ENCODE data around the gene ACTR8. TPM values are rescaled to one million over a fixed set of nuclear protein-coding genes. Genes with fewer than 3 reads are reported as not detected.

ACTR8 gene
- total and polyA plus RNA-seq, 2 of the 13 experiments (the other 11 are each of a cell fraction or from before 2014, with no cell fraction given): 15.5 to 29.0 TPM

- no peak for TF ChIP-seq ZBTB40 (IDR thresholded peaks at IDR 0.05)
- TF ChIP-seq ZBTB40 (CRISPR knock-in tag; IDR thresholded peaks at IDR 0.05): no peak
- no peak for TF ChIP-seq ZIK1 (CRISPR knock-in tag; IDR thresholded peaks at IDR 0.05; ENCODE audit: borderline replicate concordance, low read depth)
- TF ChIP-seq SAP130 (CRISPR knock-in tag; IDR thresholded peaks at IDR 0.05; ENCODE audit: low read depth): no peak
- no peak for TF ChIP-seq IKZF4 (CRISPR knock-in tag; IDR thresholded peaks at IDR 0.05; ENCODE audit: borderline replicate concordance, low read depth, not compliant biosample characterization)
- no peak for TF ChIP-seq ZSCAN9 (CRISPR knock-in tag; IDR thresholded peaks at IDR 0.05; ENCODE audit: borderline replicate concordance)
- TF ChIP-seq JUND (CRISPR knock-in tag; IDR thresholded peaks at IDR 0.05): no peak
Measured at GRCh38 chr3:53835257-53835656, 46.7 kb downstream of the ACTR8 start (continued).

Data from HepG2 (cell line).